Skeletal muscle tissue (tissue), 4 donors: Measurements from ENCODE around the gene HSD17B2. TPM values are rescaled to one million over a fixed set of nuclear protein-coding genes. Genes with fewer than 3 reads are reported as not detected.

Source experiments
- H3K27ac ChIP-seq: one replicate; pipeline ENCODE4 v1.7.0; 2013; ENCODE audit warnings: mild to moderate bottlenecking, low read depth, low read length, inconsistent platforms
- H3K27me3 ChIP-seq, 3 donors: one replicate each; pipeline ENCODE4 v1.7.0; 2013; ENCODE audit warnings: low read length in 3 of 3; ENCODE audit not compliant: control insufficient read depth in 3 of 3, insufficient read depth in 3 of 3
- H3K36me3 ChIP-seq, 3 donors: one replicate each; pipeline ENCODE4 v1.7.0; 2013; ENCODE audit warnings: low read length in 3 of 3; ENCODE audit not compliant: control insufficient read depth in 3 of 3, insufficient read depth in 3 of 3
- H3K4me1 ChIP-seq, 3 donors: one replicate each; pipeline ENCODE4 v1.7.0; 2013; ENCODE audit warnings: low read length in 3 of 3, mild to moderate bottlenecking in 3 of 3; ENCODE audit not compliant: control insufficient read depth in 3 of 3, insufficient read depth in 3 of 3
- H3K4me3 ChIP-seq, 3 donors: one replicate each; pipeline ENCODE4 v1.7.0; 2013; ENCODE audit warnings: low read length in 3 of 3
- H3K9ac ChIP-seq, 3 donors: one replicate each; pipeline ENCODE4 v1.7.0; 2013; ENCODE audit warnings: low read length in 3 of 3, mild to moderate bottlenecking in 3 of 3, moderate library complexity in 2 of 3, low read depth in 1 of 3
- H3K9me3 ChIP-seq, 3 donors: one replicate each; pipeline ENCODE4 v1.7.0; 2013; ENCODE audit warnings: low read length in 3 of 3; ENCODE audit not compliant: control insufficient read depth in 3 of 3
- total RNA-seq: library from RNA; depleted of rRNA; stranded (reverse); fragments of >200 nt; gene quantifications from one replicate; pipeline ENCODE4 v1.2.3, GENCODE V29; 2014
- donor health status: Osteomylitis.

Gene HSD17B2
- total RNA-seq, 1 donor from 2014 or later = not detected

GRCh38 chr16:82056550-82056896 is 21.5 kb downstream of the HSD17B2 start:
- Histone ChIP-seq H3K4me1 (no peaks in the 10 kb centered on the region), H3K27me3 (peaks cover 0 to 2% (median 0%) of the 10 kb centered on the region in 3 donors), H3K9ac (no peak overlapping the region), H3K27ac (no peak overlapping the region), H3K9me3 (no peaks in the 10 kb centered on the region), H3K4me3 (no peak overlapping the region), H3K36me3 (no peaks in the 10 kb centered on the region)

GRCh38 chr16:82059161-82059982 is 24.3 kb downstream of the HSD17B2 start:
- no peaks in the 10 kb centered on the region for H3K36me3 ChIP-seq
- no peak overlapping the region for H3K4me3 ChIP-seq
- no peaks in the 10 kb centered on the region for H3K4me1 ChIP-seq
- H3K27me3 ChIP-seq = no peaks in the 10 kb centered on the region
- H3K9me3 ChIP-seq = no peaks in the 10 kb centered on the region
- no peak overlapping the region for H3K27ac ChIP-seq
- H3K9ac ChIP-seq = no peak overlapping the region

GRCh38 chr16:82059983-82060421 is 24.9 kb downstream of the HSD17B2 start:
- no peaks in the 10 kb centered on the region for H3K9me3 ChIP-seq

GRCh38 chr16:82061861-82062525 is 26.9 kb downstream of the HSD17B2 start:
- Histone ChIP-seq H3K9me3 (no peaks in the 10 kb centered on the region), H3K4me3 (no peak overlapping the region), H3K36me3 (no peaks in the 10 kb centered on the region), H3K27ac (no peak overlapping the region), H3K9ac (no peak overlapping the region), H3K4me1 (no peaks in the 10 kb centered on the region), H3K27me3 (peaks cover 0 to under 1% (median 0%) of the 10 kb centered on the region in 3 donors)

More at GRCh38 chr16:82059983-82060421, 24.9 kb downstream of the HSD17B2 start:
- no peak overlapping the region for H3K9ac ChIP-seq
- no peaks in the 10 kb centered on the region for H3K4me1 ChIP-seq
- no peaks in the 10 kb centered on the region for H3K27me3 ChIP-seq
- H3K4me3 ChIP-seq = no peak overlapping the region
- no peak overlapping the region for H3K27ac ChIP-seq
- H3K36me3 ChIP-seq = no peaks in the 10 kb centered on the region

- no peaks in the 10 kb centered on the region for H3K9me3 ChIP-seq
- no peaks in the 10 kb centered on the region for H3K4me1 ChIP-seq
- H3K27me3 ChIP-seq = peaks cover 0 to 2% (median 0%) of the 10 kb centered on the region in 3 donors
- no peak overlapping the region for H3K27ac ChIP-seq
- H3K36me3 ChIP-seq = no peaks in the 10 kb centered on the region
- no peak overlapping the region for H3K9ac ChIP-seq
- H3K4me3 ChIP-seq = no peak overlapping the region
Observed at GRCh38 chr16:82062645-82063058, 27.6 kb downstream of the HSD17B2 start.

- no peaks in the 10 kb centered on the region for H3K4me1 ChIP-seq
- no peak overlapping the region for H3K27ac ChIP-seq
- no peaks in the 10 kb centered on the region for H3K36me3 ChIP-seq
- H3K9ac ChIP-seq = no peak overlapping the region
- no peaks in the 10 kb centered on the region for H3K9me3 ChIP-seq
- peaks cover 0 to 6% (median 0%) of the 10 kb centered on the region in 3 donors for H3K27me3 ChIP-seq
- H3K4me3 ChIP-seq = no peak overlapping the region
Observed at GRCh38 chr16:82063456-82064082, 28.5 kb downstream of the HSD17B2 start.

GRCh38 chr16:82067042-82067803 is 32.2 kb downstream of the HSD17B2 start:
- no peak overlapping the region for H3K27ac ChIP-seq
- H3K36me3 ChIP-seq = no peaks in the 10 kb centered on the region
- no peaks in the 10 kb centered on the region for H3K9me3 ChIP-seq
- peaks cover 0 to 6% (median 0%) of the 10 kb centered on the region in 3 donors for H3K27me3 ChIP-seq
- no peaks in the 10 kb centered on the region for H3K4me1 ChIP-seq
- H3K4me3 ChIP-seq = no peak overlapping the region
- H3K9ac ChIP-seq = no peak overlapping the region

- no peaks in the 10 kb centered on the region for H3K4me1 ChIP-seq
- H3K9ac ChIP-seq = no peak overlapping the region
- no peaks in the 10 kb centered on the region for H3K9me3 ChIP-seq
- H3K4me3 ChIP-seq = no peak overlapping the region
- H3K27ac ChIP-seq = no peak overlapping the region
- H3K36me3 ChIP-seq = no peaks in the 10 kb centered on the region
- H3K27me3 ChIP-seq = peaks cover 0 to 6% (median 0%) of the 10 kb centered on the region in 3 donors
Observed at GRCh38 chr16:82067804-82068325, 32.8 kb downstream of the HSD17B2 start.

GRCh38 chr16:82070656-82071369 is 35.8 kb downstream of the HSD17B2 start:
- H3K27ac ChIP-seq = no peak overlapping the region
- H3K4me3 ChIP-seq = no peak overlapping the region
- H3K9me3 ChIP-seq = no peaks in the 10 kb centered on the region
- peaks cover 0 to 6% (median 0%) of the 10 kb centered on the region in 3 donors for H3K27me3 ChIP-seq
- H3K9ac ChIP-seq = no peak overlapping the region
- H3K4me1 ChIP-seq = no peaks in the 10 kb centered on the region
- H3K36me3 ChIP-seq = no peaks in the 10 kb centered on the region
